ENCODE measurements around the gene OR51V1.
"Not testable (repeated sequence)": the region's sequence is repeated elsewhere in the genome, so short reads cannot be mapped to it uniquely, and the experiment has no call there.

OR51V1 gene

DNA sequence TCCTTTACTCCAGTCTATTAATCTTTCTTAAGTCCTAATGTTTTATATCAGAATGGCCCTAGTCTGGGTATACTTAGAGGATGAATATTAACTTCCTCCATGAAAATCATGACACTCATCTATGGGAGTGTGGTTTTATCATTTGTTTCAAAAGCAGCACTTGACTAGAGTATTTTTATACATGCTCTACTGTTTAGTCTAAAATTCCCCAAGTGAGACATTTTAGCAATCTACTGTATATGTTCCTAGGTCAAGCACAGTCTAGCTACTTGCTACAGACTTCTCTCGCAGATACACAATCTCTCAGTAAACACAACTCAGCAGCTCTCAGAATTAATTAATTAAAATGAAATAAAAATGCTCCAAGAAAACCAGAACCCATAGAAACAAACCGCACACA is 29.3 kb upstream of the OR51V1 start:
- DNase-seq = no peak

DNA sequence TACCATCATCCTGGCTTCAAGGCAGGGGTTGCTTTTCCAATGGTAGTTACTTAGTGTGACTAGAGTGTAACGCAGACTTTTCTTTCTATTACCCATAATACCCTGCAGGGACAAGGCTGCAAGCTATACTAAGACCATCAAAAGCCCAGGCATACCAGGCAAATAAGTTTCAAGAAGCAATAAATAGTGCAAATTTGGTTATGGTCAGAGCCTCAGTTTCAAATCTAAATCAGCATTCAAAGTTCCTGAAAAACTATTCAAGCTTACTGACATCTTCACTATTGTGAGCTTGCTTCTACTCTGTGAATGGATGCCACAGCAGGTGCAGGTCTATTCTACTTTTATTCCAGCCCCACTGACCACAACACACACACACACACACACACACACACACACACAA is 28.9 kb upstream of the OR51V1 start:
- no peak for DNase-seq

DNA sequence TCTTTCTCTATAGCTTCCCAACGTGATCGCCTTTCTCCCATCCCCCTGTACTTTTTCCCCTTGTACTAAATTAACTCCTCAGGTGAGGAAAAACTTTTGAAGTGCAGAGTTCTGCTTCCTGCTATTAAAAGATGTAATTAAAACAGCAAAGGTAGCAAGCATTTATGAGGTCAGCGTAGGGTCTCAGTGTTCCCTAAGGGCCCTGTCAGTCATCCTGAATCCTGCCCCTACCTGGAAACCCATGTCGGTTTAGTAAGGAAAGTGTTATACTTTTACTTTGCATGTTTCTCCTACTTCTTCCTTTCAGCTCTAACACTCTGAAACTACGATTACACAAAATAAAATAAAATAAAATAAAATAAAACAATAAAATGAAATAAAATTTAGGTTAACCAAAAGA is 27.6 kb upstream of the OR51V1 start:
- DNase-seq = no peak

DNA sequence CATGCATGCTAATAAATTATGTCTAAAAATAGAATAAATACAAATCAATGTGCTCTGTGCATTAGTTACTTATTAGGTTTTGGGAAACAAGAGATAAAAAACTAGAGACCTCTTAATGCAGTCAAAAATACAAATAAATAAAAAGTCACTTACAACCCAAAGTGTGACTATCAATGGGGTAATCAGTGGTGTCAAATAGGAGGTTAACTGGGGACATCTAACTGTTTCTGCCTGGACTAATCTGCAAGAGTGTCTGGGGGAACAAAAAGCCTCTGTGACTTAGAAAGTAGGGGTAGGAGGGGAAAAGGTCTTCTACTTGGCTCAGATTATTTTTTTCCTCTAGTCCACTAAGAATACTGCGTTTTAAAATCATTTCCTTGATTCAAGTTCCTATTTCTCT is 27.2 kb upstream of the OR51V1 start:
- no peak for DNase-seq

DNA sequence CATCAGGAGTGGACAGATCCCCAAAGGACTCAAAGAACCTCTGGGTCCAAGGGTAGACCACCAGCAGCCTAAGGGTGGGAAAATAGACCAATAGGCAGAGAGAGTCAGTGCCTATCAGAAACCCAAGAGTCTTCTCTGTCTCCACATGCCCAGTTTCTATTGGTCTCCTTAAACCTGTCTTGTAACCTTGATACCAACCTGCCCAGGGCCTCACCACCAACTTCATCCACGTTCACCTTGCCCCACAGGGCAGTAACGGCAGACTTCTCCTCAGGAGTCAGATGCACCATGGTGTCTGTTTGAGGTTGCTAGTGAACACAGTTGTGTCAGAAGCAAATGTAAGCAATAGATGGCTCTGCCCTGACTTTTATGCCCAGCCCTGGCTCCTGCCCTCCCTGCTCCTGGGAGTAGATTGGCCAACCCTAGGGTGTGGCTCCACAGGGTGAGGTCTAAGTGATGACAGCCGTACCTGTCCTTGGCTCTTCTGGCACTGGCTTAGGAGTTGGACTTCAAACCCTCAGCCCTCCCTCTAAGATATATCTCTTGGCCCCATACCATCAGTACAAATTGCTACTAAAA is 26.3 kb upstream of the OR51V1 start, which contains the start of gene HBB:
TSS of gene HBB (minus strand) at position 340 of the 579 bp plus-strand sequence. CDS start at position 290, 50 bp downstream.
- DNase-seq = no peak

DNA sequence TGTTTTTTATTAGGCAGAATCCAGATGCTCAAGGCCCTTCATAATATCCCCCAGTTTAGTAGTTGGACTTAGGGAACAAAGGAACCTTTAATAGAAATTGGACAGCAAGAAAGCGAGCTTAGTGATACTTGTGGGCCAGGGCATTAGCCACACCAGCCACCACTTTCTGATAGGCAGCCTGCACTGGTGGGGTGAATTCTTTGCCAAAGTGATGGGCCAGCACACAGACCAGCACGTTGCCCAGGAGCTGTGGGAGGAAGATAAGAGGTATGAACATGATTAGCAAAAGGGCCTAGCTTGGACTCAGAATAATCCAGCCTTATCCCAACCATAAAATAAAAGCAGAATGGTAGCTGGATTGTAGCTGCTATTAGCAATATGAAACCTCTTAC is 25.0 kb upstream of the OR51V1 start:
- no peak for DNase-seq

DNA sequence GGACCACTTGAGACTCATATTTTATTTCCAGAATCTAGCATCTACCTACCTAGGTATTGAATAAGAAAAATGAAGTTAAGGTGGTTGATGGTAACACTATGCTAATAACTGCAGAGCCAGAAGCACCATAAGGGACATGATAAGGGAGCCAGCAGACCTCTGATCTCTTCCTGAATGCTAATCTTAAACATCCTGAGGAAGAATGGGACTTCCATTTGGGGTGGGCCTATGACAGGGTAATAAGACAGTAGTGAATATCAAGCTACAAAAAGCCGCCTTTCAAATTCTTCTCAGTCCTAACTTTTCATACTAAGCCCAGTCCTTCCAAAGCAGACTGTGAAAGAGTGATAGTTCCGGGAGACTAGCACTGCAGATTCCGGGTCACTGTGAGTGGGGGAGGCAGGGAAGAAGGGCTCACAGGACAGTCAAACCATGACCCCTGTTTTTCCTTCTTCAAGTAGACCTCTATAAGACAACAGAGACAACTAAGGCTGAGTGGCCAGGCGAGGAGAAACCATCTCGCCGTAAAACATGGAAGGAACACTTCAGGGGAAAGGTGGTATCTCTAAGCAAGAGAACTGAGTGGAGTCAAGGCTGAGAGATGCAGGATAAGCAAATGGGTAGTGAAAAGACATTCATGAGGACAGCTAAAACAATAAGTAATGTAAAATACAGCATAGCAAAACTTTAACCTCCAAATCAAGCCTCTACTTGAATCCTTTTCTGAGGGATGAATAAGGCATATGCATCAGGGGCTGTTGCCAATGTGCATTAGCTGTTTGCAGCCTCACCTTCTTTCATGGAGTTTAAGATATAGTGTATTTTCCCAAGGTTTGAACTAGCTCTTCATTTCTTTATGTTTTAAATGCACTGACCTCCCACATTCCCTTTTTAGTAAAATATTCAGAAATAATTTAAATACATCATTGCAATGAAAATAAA is 24.3 kb upstream of the OR51V1 start:
- DNase-seq = no peak

DNA sequence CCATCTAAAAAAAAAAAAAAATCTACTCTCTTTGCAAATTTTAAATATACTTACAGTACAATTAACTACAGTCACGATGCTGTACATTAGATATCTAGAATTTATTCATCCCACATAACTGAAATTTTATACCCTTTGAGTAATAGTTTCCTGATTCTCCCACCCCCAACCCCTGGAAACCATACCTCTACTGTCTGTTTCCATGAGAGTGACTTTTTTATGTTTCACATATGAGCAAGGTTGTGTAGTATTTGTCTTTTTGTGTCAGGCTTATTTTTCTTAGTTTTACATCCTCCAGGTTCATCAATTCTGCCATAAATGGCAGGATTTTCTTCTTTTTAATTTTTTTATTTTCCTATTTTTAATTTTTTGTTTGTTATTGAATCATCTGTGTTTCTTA is 23.2 kb upstream of the OR51V1 start:
- DNase-seq = no peak

DNA sequence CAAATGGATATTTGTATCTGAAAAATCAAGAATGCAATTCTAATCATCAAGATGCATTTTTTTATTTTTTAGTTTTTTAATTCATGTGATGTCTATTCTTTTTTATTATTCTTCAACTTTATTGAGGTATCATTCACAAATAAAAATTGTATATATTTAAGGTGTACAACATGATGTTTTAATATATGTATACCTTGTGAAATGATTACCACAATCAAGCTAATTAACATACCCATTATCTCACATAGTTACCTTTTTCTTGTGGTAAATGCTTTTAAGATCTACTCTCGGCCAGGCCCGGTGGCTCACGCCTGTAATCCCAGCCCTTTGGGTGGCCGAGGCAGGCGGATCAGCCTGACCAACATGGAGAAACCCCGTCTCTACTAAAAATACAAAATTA is 22.7 kb upstream of the OR51V1 start:
- DNase-seq = no peak

DNA sequence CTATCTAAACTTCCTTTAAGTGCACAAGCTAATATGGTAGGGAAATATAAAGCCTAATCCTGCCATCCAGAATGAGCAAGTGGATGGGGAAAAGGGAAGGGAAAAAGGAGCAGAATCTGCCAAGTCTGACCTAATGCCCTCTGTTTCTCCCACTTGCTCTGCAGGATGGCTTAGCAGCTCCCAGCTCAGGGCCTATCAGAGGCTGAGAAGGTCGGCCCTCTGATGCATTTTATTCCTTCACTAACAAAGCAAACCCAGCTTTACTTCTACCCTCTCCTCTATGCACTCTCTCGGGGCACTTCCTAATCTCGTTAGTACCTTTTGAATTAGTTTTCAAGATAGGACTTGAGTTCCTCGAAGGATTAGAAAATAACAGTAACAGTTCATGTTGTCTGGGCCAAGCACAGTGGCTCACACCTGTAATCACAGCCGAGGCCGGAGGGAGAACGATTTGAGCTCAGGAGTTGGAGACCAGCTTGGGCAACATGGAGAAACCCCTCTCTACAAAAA is 9.9 kb upstream of the OR51V1 start:
- DNase-seq = no peak

DNA sequence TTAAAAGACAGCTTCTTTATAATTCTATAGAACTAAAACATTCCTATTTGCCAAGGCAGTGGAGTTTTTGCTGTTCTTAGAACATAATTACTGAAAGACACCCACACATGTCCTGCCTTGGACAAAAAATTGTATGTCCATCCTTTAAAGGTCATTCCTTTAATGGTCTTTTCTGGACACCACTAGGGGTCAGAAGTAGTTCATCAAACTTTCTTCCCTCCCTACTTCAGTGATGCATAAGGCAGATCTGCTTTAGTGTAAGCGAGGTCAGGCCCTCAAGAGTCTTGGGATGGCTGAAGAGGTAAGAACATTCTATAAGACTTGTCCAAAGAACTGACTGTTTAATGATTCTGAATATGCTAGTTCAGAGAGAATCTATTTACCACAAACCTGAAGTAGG is 4.3 kb upstream of the OR51V1 start:
- DNase-seq = no peak

DNA sequence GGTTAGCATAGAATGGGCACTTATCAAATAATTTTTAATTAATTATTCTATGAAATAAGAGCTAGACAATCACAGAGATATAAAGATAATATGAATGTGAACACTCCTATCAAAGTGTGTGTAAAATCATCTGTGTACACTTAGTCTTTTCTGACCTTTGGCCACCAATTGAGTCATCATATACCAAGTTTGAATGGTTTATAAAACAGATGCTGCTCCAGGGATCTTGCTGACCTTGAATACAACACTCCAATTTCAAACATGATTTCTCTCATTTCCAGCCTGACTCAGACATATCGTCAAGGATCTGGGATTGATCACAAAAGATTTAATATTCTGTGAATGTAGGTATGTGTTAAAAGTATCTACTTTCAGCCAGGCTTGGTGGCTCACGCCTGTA is 2.9 kb upstream of the OR51V1 start:
- no peak for DNase-seq

DNA sequence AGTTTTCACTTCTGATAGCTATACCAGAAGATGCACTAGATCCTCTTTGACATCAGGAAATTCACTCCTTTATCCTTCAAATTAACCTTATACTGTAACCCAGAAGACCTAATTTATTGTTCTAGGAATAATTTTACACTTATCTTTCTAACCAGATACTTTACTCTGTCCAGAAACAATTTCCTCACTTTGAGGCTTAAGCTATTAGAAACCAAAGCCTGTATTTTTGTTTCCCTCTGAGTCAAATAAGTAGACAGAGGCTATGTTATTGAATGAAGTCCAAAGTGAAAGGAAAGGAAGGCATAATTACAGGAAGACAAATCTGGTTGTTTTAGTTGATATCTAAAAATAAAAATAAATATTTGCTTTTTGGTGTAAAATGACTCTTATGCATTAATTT is 2.2 kb downstream of the OR51V1 start:
- no peak for DNase-seq

DNA sequence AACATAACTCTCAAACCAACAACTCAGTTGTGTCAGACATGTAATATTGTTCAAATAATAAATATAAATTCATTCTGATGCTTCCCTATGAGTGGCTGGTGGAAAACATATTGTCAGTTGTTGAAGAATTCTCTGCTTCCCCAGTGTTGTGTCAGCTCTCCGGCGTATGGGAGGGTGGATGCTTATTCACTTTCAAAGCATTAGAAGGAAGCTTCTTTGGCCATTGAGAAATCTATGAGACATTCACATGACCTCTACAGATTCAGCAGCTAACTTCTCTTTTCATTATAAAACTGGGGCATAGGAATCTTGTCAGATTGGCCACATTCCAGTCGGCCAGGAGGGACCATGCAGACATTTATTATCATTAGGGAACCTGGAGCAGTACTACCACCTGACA is 2.9 kb downstream of the OR51V1 start:
- DNase-seq = no peak

DNA sequence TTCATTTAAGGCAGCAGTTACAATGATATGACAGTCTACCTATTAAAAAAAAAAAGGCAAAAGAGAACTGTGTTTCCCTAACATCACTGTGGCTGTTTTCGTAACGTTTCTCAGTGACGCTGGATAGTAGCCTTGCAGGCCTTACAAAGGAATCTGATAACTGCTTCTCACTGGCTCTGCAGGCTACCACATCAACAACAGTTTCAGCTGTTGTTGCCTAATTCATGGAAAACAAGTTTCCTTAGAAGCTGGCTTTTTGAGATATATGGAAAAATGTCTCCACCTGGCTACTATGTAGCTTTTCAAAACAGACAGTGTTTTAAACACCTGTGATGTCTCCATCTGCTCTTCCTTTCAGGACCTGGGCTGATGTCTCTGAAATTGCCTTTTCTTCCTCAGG is 3.8 kb downstream of the OR51V1 start:
- DNase-seq = no peak

DNA sequence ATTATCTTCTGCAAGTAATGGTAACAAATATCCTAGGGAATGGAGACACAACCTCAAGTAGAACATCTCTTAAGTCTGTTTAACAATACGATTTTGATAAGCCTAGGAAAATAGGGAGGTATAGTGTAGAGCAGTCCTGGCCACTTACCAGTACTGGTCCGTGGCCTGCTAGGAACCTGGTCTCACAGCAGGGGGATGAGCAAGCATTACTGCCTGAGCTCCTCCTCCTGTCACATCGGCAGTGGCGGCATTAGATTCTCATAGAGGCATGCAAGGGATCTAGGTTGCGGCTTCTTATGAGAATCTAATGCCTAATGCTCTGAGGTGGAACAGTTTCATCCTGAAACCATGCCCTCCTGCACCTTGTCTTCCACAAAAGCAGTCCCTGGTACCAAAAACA is 4.4 kb downstream of the OR51V1 start:
- peak in 1 of 2 experiments; percentile 3 for DNase-seq

DNA sequence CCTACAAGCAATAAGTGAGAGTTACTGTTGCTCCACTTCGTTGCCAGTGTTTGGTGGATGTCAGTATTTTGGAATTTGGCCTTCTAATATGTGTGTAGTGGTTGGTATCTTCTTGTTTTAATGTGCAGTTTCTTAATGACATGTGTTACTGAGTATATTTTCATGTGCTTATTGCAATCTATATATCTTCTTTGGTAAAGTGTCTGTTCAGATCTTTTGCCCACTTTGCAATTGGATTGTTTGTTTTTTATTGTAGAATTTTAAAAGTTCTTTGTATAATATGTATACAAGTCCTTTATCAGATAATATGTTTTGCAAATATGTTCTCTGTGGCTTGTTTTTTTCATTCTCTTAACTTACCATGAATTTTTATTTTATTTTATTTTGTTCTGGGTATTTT is 7.7 kb downstream of the OR51V1 start:
- DNase-seq = no peak

DNA sequence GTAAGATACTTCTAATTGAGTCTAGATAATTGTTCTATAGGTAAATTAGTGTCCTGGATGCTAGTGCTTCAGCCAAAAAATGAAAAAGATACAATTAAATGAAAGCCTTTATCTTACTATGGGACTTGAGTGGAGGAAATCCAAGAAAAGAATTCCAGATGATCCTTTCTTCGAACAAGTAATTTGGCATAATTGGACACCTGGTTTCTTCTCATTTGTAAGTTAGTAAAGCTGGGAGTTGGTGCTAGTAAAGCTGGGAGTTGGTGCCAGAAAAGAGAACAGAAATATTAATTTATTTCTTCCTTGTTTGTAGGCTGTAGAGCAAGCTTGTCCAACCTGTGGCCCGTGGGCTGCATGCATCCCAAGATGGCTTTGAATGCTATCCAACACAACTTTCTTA is 12.3 kb downstream of the OR51V1 start:
- DNase-seq = no peak

DNA sequence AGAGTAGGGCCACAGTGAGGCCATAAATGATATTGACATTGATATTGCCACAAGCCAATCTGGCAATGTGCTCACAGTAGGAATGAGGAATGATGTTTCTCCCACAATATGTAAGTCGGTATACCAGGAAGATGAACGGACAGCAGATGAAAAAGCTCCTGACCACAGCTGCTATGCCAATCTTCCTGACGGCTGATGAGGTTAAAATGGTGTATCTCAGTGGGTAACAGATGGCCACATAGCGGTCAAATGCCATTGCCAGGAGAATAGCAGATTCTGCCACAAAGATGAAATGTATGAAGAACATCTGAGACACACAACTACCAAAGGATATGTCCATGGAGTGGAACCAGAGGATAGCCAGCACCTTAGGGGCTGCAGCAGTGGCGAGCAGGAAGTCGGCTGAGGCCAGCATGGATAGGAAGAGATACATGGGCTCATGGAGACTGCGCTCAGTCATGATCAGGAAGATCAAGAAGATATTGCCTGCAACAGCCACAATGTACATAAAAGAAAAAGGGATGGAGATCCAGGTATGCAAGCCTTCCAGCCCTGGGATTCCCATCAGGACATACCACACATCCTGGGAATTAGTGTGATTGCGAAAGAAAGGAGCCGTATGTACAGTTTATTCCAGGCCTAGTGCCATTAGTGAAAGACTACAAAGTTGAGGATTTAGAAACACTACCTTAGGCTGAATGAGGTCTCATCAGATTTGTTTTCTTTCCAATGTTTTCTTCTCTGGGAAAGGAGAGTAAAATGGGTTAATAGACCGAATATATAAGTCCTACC is 22.2 kb downstream of the OR51V1 start:
- DNase-seq = no peak

DNA sequence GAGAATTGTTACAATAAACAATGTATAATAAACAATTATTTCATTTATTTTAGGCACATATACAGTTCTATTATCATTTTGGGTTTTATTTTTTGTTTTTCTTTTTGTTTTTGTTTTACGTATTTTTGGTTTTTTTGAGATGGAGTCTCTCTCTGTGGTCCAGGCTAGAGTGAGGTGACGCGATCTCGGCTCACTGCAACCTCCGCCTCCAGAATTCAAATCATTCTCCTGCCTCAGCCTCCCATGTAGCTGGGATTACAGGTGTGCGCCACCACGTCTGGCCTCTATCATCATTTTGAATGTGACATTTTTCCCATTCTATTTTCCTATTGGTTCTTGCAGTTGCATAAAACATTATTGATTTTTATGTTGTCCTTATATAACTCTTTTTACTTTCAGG is 25.5 kb downstream of the OR51V1 start:
- DNase-seq = no peak

DNA sequence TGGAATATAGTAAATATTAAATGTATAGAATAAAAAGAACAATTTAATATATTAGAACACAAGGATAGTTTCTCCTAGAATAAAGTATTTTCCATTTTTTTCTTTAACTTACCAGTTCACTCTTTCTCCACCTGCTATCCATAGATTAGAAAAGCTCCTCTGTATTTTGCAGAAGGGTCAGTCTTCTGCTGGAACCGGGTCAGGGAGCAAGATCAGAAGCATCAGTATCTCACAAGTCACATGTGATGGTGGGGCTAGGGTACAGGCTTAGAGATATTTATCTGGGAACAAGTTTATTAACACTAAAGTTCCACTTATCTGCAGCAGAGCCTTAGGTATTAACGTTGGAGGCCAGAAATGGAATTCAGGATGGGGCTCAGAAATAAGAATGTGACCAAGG is 28.6 kb downstream of the OR51V1 start:
- DNase-seq = no peak

DNA sequence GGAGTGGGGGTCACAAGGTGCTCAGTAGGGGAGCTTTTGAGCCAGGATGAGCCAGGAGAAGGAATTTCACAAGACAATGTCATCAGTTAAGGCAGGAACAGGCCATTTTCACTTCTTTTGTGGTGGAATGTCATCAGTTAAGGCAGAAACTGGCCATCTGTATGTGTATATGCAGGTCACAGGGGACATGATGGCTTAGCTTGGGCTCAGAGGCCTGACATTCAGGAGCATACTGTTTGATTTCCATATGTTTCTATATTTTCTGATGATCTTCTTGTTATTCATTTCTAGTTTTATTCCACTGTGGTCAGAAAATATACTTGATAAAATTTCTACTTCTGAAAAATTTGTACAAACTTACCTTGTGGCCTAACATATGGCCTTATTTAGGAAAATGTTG is 34.6 kb downstream of the OR51V1 start:
- DNase-seq = not testable (repeated sequence)

DNA sequence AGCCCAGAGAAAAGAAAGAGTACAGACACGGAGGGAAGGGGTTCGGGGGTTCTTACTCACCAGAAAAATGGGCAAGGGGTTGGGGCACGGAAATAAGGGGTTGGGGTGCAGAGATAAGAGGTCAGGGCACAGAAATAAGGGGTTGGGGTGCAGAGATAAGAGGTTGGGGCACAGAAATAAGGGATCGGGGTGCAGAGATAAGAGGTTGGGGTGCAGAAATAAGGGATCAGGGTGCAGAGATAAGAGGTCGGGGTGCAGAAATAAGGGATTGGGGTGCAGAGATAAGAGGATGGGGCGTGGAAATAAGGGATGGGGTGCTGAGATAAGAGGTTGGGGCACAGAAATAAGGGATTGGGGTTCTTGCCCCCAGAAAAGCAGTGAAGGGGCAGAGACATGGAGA is 35.7 kb downstream of the OR51V1 start:
- not testable (repeated sequence) for DNase-seq
